GM23338 (cell line): ENCODE results near the gene CNR1.

Source experiments
- EZH2 ChIP-seq: fragments of 200-600 bp; sonication (generic); IDR thresholded peaks from one replicate; pipeline ENCODE4 v1.8.0; 2017; ENCODE audit warnings: antibody characterized with exemption, mild to moderate bottlenecking, low read depth; ENCODE audit not compliant: unreplicated experiment
- EZH2phosphoT487 ChIP-seq: fragments of 200-600 bp; sonication (generic); IDR thresholded peaks from one replicate; pipeline ENCODE4 v1.8.1; 2018; ENCODE audit warnings: antibody characterized with exemption; ENCODE audit not compliant: unreplicated experiment
- JUNB ChIP-seq: IDR thresholded peaks from one replicate; pipeline ENCODE4 v1.6.1; 2016; ENCODE audit warnings: antibody characterized with exemption; ENCODE audit not compliant: unreplicated experiment
- POLR2AphosphoS5 ChIP-seq: IDR thresholded peaks from 2 replicates; pipeline ENCODE4 v1.6.1; 2016; ENCODE audit warnings: antibody characterized with exemption, low read depth
- ZNF331 ChIP-seq: fragments of 250-450 bp; sonication (Bioruptor Pico); IDR thresholded peaks from 2 replicates; pipeline ENCODE4 v1.5.0; 2020; ENCODE audit warnings: low read depth, mild to moderate bottlenecking, moderate library complexity
- TF ChIP-seq, protein P1 (sequence below), 2 experiments: fragments of 200-600 bp in 1 of 2; sonication (generic) in 1 of 2; conservative IDR thresholded peaks; 2 replicates each; pipeline versions ENCODE4 v1.5.1 to v1.6.1; 2016 to 2017; ENCODE audit warnings: antibody characterized with exemption in 2 of 2, low read depth in 2 of 2, mild to moderate bottlenecking in 2 of 2, moderate library complexity in 1 of 2
- TF ChIP-seq, protein P2 (sequence below): IDR thresholded peaks from one replicate; pipeline ENCODE4 v1.6.1; 2018; ENCODE audit warnings: antibody characterized with exemption; ENCODE audit not compliant: unreplicated experiment

DNA sequence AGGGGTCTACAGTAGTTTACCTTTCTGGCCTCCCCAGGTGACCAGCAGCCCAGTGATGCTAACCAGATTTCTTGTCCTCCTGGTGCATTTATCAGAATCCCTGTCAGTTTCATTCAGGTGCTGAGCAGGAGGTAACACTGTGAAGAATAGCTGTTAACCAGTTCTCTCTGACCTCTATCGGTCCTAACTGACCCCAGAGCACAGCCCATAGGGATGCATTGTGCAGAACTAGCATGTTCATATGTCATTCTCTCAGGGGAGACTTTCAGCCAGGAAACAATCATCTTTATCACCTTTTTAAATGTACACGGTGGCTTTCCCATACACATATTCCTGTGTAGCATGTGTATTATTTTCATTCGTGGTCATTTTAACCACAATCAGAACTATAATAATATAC, 49.9 kb downstream of the CNR1 start:
- TF ChIP-seq ZNF331 (CRISPR knock-in tag) (no peak), EZH2 (no peak), POLR2AphosphoS5 (no peak), EZH2phosphoT487 (no peak), JUNB (no peak)
- TF ChIP-seq, protein P1, sequence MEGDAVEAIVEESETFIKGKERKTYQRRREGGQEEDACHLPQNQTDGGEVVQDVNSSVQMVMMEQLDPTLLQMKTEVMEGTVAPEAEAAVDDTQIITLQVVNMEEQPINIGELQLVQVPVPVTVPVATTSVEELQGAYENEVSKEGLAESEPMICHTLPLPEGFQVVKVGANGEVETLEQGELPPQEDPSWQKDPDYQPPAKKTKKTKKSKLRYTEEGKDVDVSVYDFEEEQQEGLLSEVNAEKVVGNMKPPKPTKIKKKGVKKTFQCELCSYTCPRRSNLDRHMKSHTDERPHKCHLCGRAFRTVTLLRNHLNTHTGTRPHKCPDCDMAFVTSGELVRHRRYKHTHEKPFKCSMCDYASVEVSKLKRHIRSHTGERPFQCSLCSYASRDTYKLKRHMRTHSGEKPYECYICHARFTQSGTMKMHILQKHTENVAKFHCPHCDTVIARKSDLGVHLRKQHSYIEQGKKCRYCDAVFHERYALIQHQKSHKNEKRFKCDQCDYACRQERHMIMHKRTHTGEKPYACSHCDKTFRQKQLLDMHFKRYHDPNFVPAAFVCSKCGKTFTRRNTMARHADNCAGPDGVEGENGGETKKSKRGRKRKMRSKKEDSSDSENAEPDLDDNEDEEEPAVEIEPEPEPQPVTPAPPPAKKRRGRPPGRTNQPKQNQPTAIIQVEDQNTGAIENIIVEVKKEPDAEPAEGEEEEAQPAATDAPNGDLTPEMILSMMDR (conservative IDR thresholded peaks at IDR 0.05; ENCODE audit: low read depth in 2 of 2) = no peak
- TF ChIP-seq, protein P2, sequence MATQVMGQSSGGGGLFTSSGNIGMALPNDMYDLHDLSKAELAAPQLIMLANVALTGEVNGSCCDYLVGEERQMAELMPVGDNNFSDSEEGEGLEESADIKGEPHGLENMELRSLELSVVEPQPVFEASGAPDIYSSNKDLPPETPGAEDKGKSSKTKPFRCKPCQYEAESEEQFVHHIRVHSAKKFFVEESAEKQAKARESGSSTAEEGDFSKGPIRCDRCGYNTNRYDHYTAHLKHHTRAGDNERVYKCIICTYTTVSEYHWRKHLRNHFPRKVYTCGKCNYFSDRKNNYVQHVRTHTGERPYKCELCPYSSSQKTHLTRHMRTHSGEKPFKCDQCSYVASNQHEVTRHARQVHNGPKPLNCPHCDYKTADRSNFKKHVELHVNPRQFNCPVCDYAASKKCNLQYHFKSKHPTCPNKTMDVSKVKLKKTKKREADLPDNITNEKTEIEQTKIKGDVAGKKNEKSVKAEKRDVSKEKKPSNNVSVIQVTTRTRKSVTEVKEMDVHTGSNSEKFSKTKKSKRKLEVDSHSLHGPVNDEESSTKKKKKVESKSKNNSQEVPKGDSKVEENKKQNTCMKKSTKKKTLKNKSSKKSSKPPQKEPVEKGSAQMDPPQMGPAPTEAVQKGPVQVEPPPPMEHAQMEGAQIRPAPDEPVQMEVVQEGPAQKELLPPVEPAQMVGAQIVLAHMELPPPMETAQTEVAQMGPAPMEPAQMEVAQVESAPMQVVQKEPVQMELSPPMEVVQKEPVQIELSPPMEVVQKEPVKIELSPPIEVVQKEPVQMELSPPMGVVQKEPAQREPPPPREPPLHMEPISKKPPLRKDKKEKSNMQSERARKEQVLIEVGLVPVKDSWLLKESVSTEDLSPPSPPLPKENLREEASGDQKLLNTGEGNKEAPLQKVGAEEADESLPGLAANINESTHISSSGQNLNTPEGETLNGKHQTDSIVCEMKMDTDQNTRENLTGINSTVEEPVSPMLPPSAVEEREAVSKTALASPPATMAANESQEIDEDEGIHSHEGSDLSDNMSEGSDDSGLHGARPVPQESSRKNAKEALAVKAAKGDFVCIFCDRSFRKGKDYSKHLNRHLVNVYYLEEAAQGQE = no peak
